ENCODE measurements around the gene RNF183.

GRCh38 chr9:113269871-113270270 lies 33.3 kb downstream of the RNF183 start:
- no peak for TF ChIP-seq CTCF (conservative IDR thresholded peaks at IDR 0.05; ENCODE audit: low read depth, low read length)
- no peak for TF ChIP-seq POLR2A (IDR thresholded peaks at IDR 0.05; ENCODE audit: low read depth, low read length)
- no peak for TF ChIP-seq MAZ (IDR thresholded peaks at IDR 0.05; ENCODE audit: borderline replicate concordance, low read depth, low read length)
- no peak for TF ChIP-seq CEBPB (IDR thresholded peaks at IDR 0.05; ENCODE audit: low read depth, low read length)
- TF ChIP-seq RCOR1 (IDR thresholded peaks at IDR 0.05; ENCODE audit: insufficient replicate concordance, low read length) = no peak
- no peak for TF ChIP-seq RAD21 (IDR thresholded peaks at IDR 0.05; ENCODE audit: low read length)
- TF ChIP-seq SMC3 (IDR thresholded peaks at IDR 0.05; ENCODE audit: low read depth, low read length) = no peak
- no peak for TF ChIP-seq NFE2L2 (IDR thresholded peaks at IDR 0.05; ENCODE audit: low read depth, low read length)
- no peak for TF ChIP-seq RFX5 (IDR thresholded peaks at IDR 0.05; ENCODE audit: low read depth, low read length)
- TF ChIP-seq MXI1 (IDR thresholded peaks at IDR 0.05; ENCODE audit: borderline replicate concordance, low read depth, low read length) = no peak
- no peak for TF ChIP-seq MAFK (IDR thresholded peaks at IDR 0.05; ENCODE audit: low read depth, low read length)
